CD4-positive, alpha-beta memory T cell (primary cell): ENCODE data around the gene POLDIP2. TPM values are rescaled to one million over a fixed set of nuclear protein-coding genes. Genes with fewer than 3 reads are reported as not detected.

Source experiments
- CTCF ChIA-PET: fragments of 350-600 bp; sonication (Branson Sonifier 250); formaldehyde crosslinking; loops from one replicate; lab custom pipeline; 2021; ENCODE audit warnings: inconsistent platforms; ENCODE audit not compliant: partially characterized antibody; lab: Charles Lee
- POLR2A ChIA-PET: fragments of 350-600 bp; sonication (Branson Sonifier 250); formaldehyde crosslinking; loops from one replicate; lab custom pipeline; 2021; ENCODE audit not compliant: partially characterized antibody; lab: Charles Lee
- DNase-seq, 5 donors: peaks; one replicate each; pipeline versions ENCODE4 v3.0.0 to v3.0.0-alpha.2; 2020 to 2022; ENCODE audit warnings: mixed read lengths in 1 of 5
- H3K27ac ChIP-seq: one replicate; pipeline ENCODE4 v1.7.0; 2013; ENCODE audit warnings: low read depth, low read length
- H3K27me3 ChIP-seq: 2 replicates; pipeline ENCODE4 v1.7.0; 2013; ENCODE audit warnings: mild to moderate bottlenecking, low read length, moderate library complexity; ENCODE audit not compliant: insufficient read depth
- H3K36me3 ChIP-seq: 2 replicates; pipeline ENCODE4 v1.7.0; 2013; ENCODE audit warnings: mild to moderate bottlenecking, low read length, moderate library complexity; ENCODE audit not compliant: insufficient read depth
- H3K4me1 ChIP-seq: 2 replicates; pipeline ENCODE4 v1.7.0; 2013; ENCODE audit warnings: mild to moderate bottlenecking, low read length, moderate library complexity; ENCODE audit not compliant: insufficient read depth
- H3K4me3 ChIP-seq, 2 donors: one replicate each; pipeline ENCODE4 v1.7.0; 2013; ENCODE audit warnings: low read length in 2 of 2, mild to moderate bottlenecking in 1 of 2
- H3K9me3 ChIP-seq, 2 donors: one replicate each; pipeline ENCODE4 v1.7.0; 2013; ENCODE audit warnings: low read length in 2 of 2, control low read depth in 1 of 2; ENCODE audit not compliant: control insufficient read depth in 1 of 2
- H3K27ac Mint-ChIP-seq, 7 donors: one replicate each; pipeline ENCODE4 v1.8.0; 2020 to 2021; ENCODE audit warnings: mixed read lengths in 7 of 7, mild to moderate bottlenecking in 6 of 7, inconsistent platforms in 3 of 7, moderate library complexity in 3 of 7
- H3K27me3 Mint-ChIP-seq, 2 donors: one replicate each; pipeline ENCODE4 v1.8.0; 2020 to 2021; ENCODE audit warnings: mixed read lengths in 2 of 2
- H3K36me3 Mint-ChIP-seq, 2 donors: one replicate each; pipeline ENCODE4 v1.8.0; 2020 to 2021; ENCODE audit warnings: mixed read lengths in 2 of 2, inconsistent platforms in 1 of 2, mild to moderate bottlenecking in 1 of 2
- H3K4me1 Mint-ChIP-seq, 4 donors: one replicate each; pipeline ENCODE4 v1.8.0; 2020 to 2021; ENCODE audit warnings: mixed read lengths in 4 of 4, mild to moderate bottlenecking in 1 of 4
- H3K4me3 Mint-ChIP-seq, 8 donors: one replicate each; pipeline ENCODE4 v1.8.0; 2020 to 2021; ENCODE audit warnings: mixed read lengths in 8 of 8, mild to moderate bottlenecking in 7 of 8, moderate library complexity in 6 of 8, inconsistent platforms in 3 of 8
- H3K9me3 Mint-ChIP-seq, 8 donors: one replicate each; pipeline ENCODE4 v1.8.0; 2020 to 2021; ENCODE audit warnings: mixed read lengths in 8 of 8, mild to moderate bottlenecking in 5 of 8, inconsistent platforms in 3 of 8, moderate library complexity in 1 of 8
- intact Hi-C: fragments of 100-400 bp; cut with micrococcal nuclease; formaldehyde crosslinking; loops from one replicate; pipeline ENCODE4 v1.15.1; 2023
- polyA plus RNA-seq, 2 donors: library from polyadenylated mRNA; unstranded; fragments of 300-500 nt; fragmentation: Illumina TruSeq; gene quantifications; one replicate each; pipeline ENCODE4 v1.2.3, GENCODE V29; 2021
- total RNA-seq, 2 experiments: library from RNA; stranded (reverse); gene quantifications; one replicate each; pipeline ENCODE4 v1.2.3, GENCODE V29; 2021

The POLDIP2 gene
- total and polyA plus RNA-seq, 4 experiments from 2014 or later = 27.8 to 125 (median 48.3) TPM

DNA sequence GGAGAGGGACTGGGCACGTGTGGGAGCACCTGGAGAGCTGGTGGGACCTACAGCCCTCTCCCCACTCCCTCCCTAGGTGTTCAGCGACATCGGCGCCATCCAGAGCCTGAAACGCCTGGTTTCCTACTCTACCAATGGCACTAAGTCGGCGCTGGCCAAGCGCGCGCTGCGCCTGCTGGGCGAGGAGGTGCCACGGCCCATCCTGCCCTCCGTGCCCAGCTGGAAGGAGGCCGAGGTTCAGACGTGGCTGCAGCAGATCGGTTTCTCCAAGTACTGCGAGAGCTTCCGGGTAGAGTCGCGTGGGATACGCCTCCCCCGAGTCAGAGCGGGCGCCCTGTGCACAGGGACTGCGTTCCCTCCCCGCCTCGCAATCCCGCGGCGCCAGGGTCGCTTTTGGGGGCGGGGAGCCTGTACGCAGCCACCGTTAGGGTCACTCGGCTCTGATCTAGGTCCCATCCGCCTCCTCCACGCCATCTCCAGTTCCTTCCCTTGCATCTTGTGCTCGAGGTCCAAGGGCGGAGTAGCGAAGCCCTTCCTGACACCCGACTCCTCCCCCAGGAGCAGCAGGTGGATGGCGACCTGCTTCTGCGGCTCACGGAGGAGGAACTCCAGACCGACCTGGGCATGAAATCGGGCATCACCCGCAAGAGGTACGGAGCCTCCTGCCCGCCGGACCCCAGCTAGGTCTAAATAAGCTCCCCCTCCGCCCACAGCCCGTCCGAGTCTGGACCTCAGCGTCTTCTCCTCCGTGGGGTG lies 27.1 kb upstream of the POLDIP2 start:
- CTCF ChIA-PET = interaction anchor here (1.1 to 2.1 kb wide), 4 partner anchors 14 to 133 kb away, joined by 3 to 7 read pairs (median 5); partner anchors contain the start of genes SARM1 and VTN
- POLR2A ChIA-PET = interaction anchor here (0.8 to 5.8 kb wide), 12 partner anchors 12 to 576 kb away, joined by 3 to 58 read pairs (median 4); partner anchors contain the start of genes BLTP2, IFT20, POLDIP2 and SARM1
- intact Hi-C loops = loop anchor here (1.0 kb wide), 2 partner anchors 13 to 27 kb away; partner anchors contain the start of genes POLDIP2 and SARM1

DNA sequence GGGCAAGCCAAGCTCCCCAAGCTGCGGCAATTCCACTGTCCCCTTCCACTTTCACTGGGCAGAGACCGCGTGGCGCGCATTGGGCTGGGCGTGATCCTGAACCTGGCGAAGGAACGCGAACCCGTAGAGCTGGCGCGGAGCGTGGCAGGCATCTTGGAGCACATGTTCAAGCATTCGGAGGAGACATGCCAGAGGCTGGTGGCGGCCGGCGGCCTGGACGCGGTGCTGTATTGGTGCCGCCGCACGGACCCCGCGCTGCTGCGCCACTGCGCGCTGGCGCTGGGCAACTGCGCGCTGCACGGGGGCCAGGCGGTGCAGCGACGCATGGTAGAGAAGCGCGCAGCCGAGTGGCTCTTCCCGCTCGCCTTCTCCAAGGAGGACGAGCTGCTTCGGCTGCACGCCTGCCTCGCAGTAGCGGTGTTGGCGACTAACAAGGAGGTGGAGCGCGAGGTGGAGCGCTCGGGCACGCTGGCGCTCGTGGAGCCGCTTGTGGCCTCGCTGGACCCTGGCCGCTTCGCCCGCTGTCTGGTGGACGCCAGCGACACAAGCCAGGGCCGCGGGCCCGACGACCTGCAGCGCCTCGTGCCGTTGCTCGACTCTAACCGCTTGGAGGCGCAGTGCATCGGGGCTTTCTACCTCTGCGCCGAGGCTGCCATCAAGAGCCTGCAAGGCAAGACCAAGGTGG lies 24.0 kb upstream of the POLDIP2 start:
- Mint-ChIP-seq H3K27me3 (peaks cover 0 to 2% of the 10 kb centered on the region in 2 donors), H3K27ac (no peak overlapping the region), H3K9me3 (no peaks in the 10 kb centered on the region), H3K4me3 (peak overlapping the region in 7 of 8 donors; percentile 17 to 64 (median 34)), H3K36me3 (peaks cover 4 to 13% of the 10 kb centered on the region in 2 donors), H3K4me1 (peaks cover 19 to 36% (median 26%) of the 10 kb centered on the region in 4 donors)
- ChIA-PET CTCF (no interaction called here), POLR2A (interaction anchor here (5.2 kb wide), 1 partner anchor 9 kb away, joined by 41 read pairs; the partner anchor contains the start of gene SARM1)
- Histone ChIP-seq H3K4me1 (peaks cover 22% of the 10 kb centered on the region), H3K27ac (no peak overlapping the region), H3K9me3 (no peaks in the 10 kb centered on the region), H3K36me3 (no peaks in the 10 kb centered on the region), H3K27me3 (no peaks in the 10 kb centered on the region), H3K4me3 (no peak overlapping the region)
- DNase-seq = no peak
- intact Hi-C loops = no loop called here

More for the DNA sequence above, 27.1 kb upstream of the POLDIP2 start:
- H3K27ac ChIP-seq = peak overlapping the region; percentile 50
- H3K36me3 Mint-ChIP-seq = peaks cover 8 to 19% of the 10 kb centered on the region in 2 donors
- peaks cover 15 to 32% (median 29%) of the 10 kb centered on the region in 4 donors for H3K4me1 Mint-ChIP-seq
- H3K27me3 Mint-ChIP-seq = peaks cover 0 to 2% of the 10 kb centered on the region in 2 donors
- H3K27ac Mint-ChIP-seq = peak overlapping the region; percentile 59 to 94 (median 90)
- H3K4me3 ChIP-seq = peak overlapping the region; percentile 86 to 91
- no peaks in the 10 kb centered on the region for H3K9me3 Mint-ChIP-seq
- H3K4me1 ChIP-seq = peaks cover 22% of the 10 kb centered on the region
- H3K27me3 ChIP-seq = no peaks in the 10 kb centered on the region
- no peaks in the 10 kb centered on the region for H3K9me3 ChIP-seq
- peaks cover 10% of the 10 kb centered on the region for H3K36me3 ChIP-seq
- peak overlapping the region; percentile 92 to 97 (median 95) for H3K4me3 Mint-ChIP-seq
- DNase-seq = peak; percentile 50 to 71 (median 58)

- no peaks in the 10 kb centered on the region for H3K9me3 Mint-ChIP-seq
- no peak for DNase-seq
- Histone ChIP-seq H3K36me3 (no peaks in the 10 kb centered on the region), H3K27me3 (no peaks in the 10 kb centered on the region), H3K4me3 (no peak overlapping the region), H3K27ac (no peak overlapping the region), H3K4me1 (peaks cover 12% of the 10 kb centered on the region), H3K9me3 (no peaks in the 10 kb centered on the region)
- peaks cover 4 to 9% of the 10 kb centered on the region in 2 donors for H3K36me3 Mint-ChIP-seq
- H3K27ac Mint-ChIP-seq = peak overlapping the region in 1 of 7 donors; percentile 66
- intact Hi-C loops = no loop called here
- POLR2A ChIA-PET = no interaction called here
- peaks cover 0 to 2% of the 10 kb centered on the region in 2 donors for H3K27me3 Mint-ChIP-seq
- CTCF ChIA-PET = interaction anchor here (1.0 to 1.1 kb wide), 2 partner anchors 36 to 60 kb away, joined by 3 read pairs; no protein-coding TSS in a partner anchor
- H3K4me1 Mint-ChIP-seq = peaks cover 15 to 28% (median 19%) of the 10 kb centered on the region in 4 donors
- no peak overlapping the region for H3K4me3 Mint-ChIP-seq
Observed at GRCh38 chr17:28379814-28380801, 22.8 kb upstream of the POLDIP2 start.

DNA sequence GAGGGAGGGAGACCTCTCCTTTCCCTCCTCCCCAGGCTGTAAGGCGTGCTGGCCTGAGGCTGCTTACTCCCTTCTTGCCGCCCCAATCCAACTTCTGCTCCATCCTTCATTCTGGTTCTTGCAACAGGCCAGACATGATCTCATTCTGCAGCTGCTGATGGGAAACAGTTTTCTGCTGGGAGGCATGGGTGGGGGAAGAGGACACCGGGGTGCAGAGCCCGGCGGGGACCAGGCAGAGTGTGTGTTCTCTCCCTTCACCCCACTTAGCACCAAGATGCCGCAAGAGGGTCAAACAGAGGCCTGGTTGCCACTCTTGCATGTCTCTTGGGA lies 15.6 kb upstream of the POLDIP2 start:
- H3K36me3 ChIP-seq = no peaks in the 10 kb centered on the region
- no peaks in the 10 kb centered on the region for H3K27me3 Mint-ChIP-seq
- peak overlapping the region; percentile 60 to 91 (median 74) for H3K4me3 Mint-ChIP-seq
- no peaks in the 10 kb centered on the region for H3K27me3 ChIP-seq
- DNase-seq = no peak
- peak overlapping the region in 1 of 2 donors; percentile 81 for H3K4me3 ChIP-seq
- ChIA-PET CTCF (no interaction called here), POLR2A (interaction anchor here (0.7 to 3.9 kb wide), 4 partner anchors 11 to 38 kb away, joined by 3 to 41 read pairs (median 10); partner anchors contain the start of genes IFT20, POLDIP2 and TNFAIP1)
- no peaks in the 10 kb centered on the region for H3K9me3 Mint-ChIP-seq
- H3K27ac Mint-ChIP-seq = peak overlapping the region in 3 of 7 donors; percentile 21 to 93 (median 41)
- intact Hi-C loops = no loop called here
- H3K4me1 ChIP-seq = peaks cover 14% of the 10 kb centered on the region
- peaks cover 3% of the 10 kb centered on the region in 2 donors for H3K36me3 Mint-ChIP-seq
- peaks cover 13 to 29% (median 17%) of the 10 kb centered on the region in 4 donors for H3K4me1 Mint-ChIP-seq
- H3K9me3 ChIP-seq = no peaks in the 10 kb centered on the region
- peak overlapping the region; percentile 85 for H3K27ac ChIP-seq

DNA sequence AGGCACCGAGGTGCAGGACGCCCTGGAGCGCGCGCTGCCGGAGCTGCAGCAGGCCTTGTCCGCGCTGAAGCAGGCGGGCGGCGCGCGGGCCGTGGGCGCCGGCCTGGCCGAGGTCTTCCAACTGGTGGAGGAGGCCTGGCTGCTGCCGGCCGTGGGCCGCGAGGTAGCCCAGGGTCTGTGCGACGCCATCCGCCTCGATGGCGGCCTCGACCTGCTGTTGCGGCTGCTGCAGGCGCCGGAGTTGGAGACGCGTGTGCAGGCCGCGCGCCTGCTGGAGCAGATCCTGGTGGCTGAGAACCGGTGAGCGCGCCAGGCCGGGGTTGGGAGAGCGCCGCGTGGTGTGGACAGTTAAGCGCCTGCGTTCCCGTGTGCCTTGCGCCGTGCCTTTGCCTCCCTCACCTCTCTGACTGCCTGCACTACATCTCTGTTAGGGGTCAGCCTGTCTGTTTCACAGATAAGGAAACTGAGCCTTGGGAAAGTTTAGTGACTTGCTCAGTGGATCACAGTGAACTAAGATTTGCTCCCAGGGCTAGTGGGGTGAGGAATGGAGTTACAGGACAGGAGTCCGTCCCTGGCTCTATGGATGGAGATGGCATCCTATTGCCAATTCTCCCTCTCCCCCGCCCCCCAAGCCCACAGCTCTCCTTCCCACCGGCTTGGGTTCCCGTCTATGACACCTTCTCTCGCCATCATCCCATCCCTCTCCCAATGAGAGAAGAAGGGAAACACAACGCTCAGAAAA lies 15.0 kb upstream of the POLDIP2 start:
- Histone ChIP-seq H3K27me3 (no peaks in the 10 kb centered on the region), H3K9me3 (no peaks in the 10 kb centered on the region), H3K4me3 (peak overlapping the region in 1 of 2 donors; percentile 81), H3K36me3 (no peaks in the 10 kb centered on the region), H3K27ac (peak overlapping the region; percentile 85), H3K4me1 (peaks cover 14% of the 10 kb centered on the region)
- peak overlapping the region; percentile 72 to 91 (median 74) for H3K4me3 Mint-ChIP-seq
- no peaks in the 10 kb centered on the region for H3K9me3 Mint-ChIP-seq
- no peaks in the 10 kb centered on the region for H3K27me3 Mint-ChIP-seq
- H3K27ac Mint-ChIP-seq = peak overlapping the region in 5 of 7 donors; percentile 22 to 93 (median 66)
- DNase-seq = no peak
- peaks cover 3% of the 10 kb centered on the region in 2 donors for H3K36me3 Mint-ChIP-seq
- intact Hi-C loops = no loop called here
- ChIA-PET POLR2A (interaction anchor here (0.7 to 6.5 kb wide), 6 partner anchors 11 to 53 kb away, joined by 3 to 62 read pairs (median 10); partner anchors contain the start of genes IFT20, POLDIP2 and TNFAIP1), CTCF (no interaction called here)
- H3K4me1 Mint-ChIP-seq = peaks cover 13 to 29% (median 17%) of the 10 kb centered on the region in 4 donors
